Mucosa of descending colon (tissue), 3 donors: ENCODE results near the gene TBX15. TPM values are rescaled to one million over a fixed set of nuclear protein-coding genes. Genes with fewer than 3 reads are reported as not detected.

Experiments
- ATAC-seq: fragments of 200-7000 bp; cut with Tn5 transposase; one replicate; pipeline ENCODE4 v1.9.1; 2020; ENCODE audit warnings: mild to moderate bottlenecking, moderate library complexity
- DNase-seq, 3 donors: peaks; one replicate each; pipeline ENCODE4 v3.0.0-alpha.2; 2020
- H3K36me3 ChIP-seq: fragments of 200-600 bp; one replicate; pipeline ENCODE4 v1.8.0; 2021; ENCODE audit warnings: low read depth, mild to moderate bottlenecking
- H3K4me1 ChIP-seq: fragments of 200-600 bp; one replicate; pipeline ENCODE4 v1.8.0; 2021; ENCODE audit warnings: low read depth, mild to moderate bottlenecking
- H3K4me3 ChIP-seq: fragments of 200-600 bp; one replicate; pipeline ENCODE4 v1.8.0; 2021; ENCODE audit warnings: mild to moderate bottlenecking
- H3K9me3 ChIP-seq: fragments of 200-600 bp; one replicate; pipeline ENCODE4 v1.8.0; 2021; ENCODE audit warnings: mild to moderate bottlenecking
- CTCF ChIP-seq: fragments of 200-600 bp; IDR thresholded peaks from one replicate; pipeline ENCODE4 v1.8.0; 2022; ENCODE audit warnings: antibody characterized with exemption, mild to moderate bottlenecking
- intact Hi-C, 2 donors: fragments of 100-400 bp; cut with DNase I in 1 of 2; cut with micrococcal nuclease in 1 of 2; formaldehyde crosslinking; loops; one replicate each; pipeline versions ENCODE4 v1.11.0 to v1.11.1; 2022; cut with DNase I, micrococcal nuclease
- total RNA-seq, 3 donors: library from RNA; stranded (reverse); fragmentation: NEBNext Ultra II Directional in 2 of 3; extraction: Animal tissue kit (Norgen Biotek cat#: 25700) in 2 of 3; gene quantifications; one replicate each; pipeline versions ENCODE4 v1.2.1 to v1.2.4, GENCODE V29; 2021 to 2023
- donor health status: DM: no; HTN: no; CAD: no; lungs with moderate emphysema.
- donor health status: DM: no; HTN: no; CAD: no.
- donor health status: DM: no; HTN: yes; CAD: no.

TBX15 gene
- total RNA-seq, 3 donors from 2014 or later, result not detected

GRCh38 chr1:119015547-119015946 lies 27.4 kb upstream of the TBX15 start:
- DNase-seq (no peak), ATAC-seq (peak; percentile 35)
- TF ChIP-seq CTCF, result no peak
- Histone ChIP-seq H3K9me3 (no peaks in the 10 kb centered on the region), H3K4me1 (no peaks in the 10 kb centered on the region), H3K36me3 (no peaks in the 10 kb centered on the region), H3K4me3 (no peak overlapping the region)
- intact Hi-C loops, result no loop called here

GRCh38 chr1:119012383-119012782 lies 24.2 kb upstream of the TBX15 start:
- Histone ChIP-seq H3K36me3 (no peaks in the 10 kb centered on the region), H3K4me1 (peaks cover 6% of the 10 kb centered on the region), H3K4me3 (no peak overlapping the region), H3K9me3 (no peaks in the 10 kb centered on the region)
- no peak for TF ChIP-seq CTCF
- DNase-seq, result no peak
- no peak for ATAC-seq
- intact Hi-C loops, result no loop called here

DNA sequence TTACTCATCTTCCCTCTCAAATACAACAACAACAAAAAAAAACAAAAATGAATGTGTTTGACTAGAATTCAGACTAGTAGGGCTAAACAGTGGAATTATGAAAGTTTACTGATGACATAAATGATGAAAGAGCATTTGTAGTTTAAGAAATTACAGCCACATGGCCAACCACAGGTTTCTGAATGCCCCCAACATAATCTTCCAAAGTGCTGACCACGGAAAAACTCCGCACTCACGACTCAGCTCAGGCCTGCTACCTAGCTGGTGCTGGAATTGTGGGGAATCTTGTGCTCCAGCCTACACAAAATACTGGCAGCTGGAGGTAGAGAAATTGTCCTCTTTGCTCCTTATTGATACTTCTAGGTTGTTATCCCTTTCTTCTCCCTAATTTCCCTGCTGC lies 23.6 kb upstream of the TBX15 start:
- no peak for ATAC-seq
- no peak for TF ChIP-seq CTCF
- intact Hi-C loops, result no loop called here
- Histone ChIP-seq H3K4me3 (no peak overlapping the region), H3K9me3 (no peaks in the 10 kb centered on the region), H3K4me1 (peaks cover 10% of the 10 kb centered on the region), H3K36me3 (no peaks in the 10 kb centered on the region)
- DNase-seq, result no peak

- ATAC-seq (no peak), DNase-seq (no peak)
- Histone ChIP-seq H3K9me3 (no peaks in the 10 kb centered on the region), H3K36me3 (no peaks in the 10 kb centered on the region), H3K4me3 (no peak overlapping the region), H3K4me1 (peaks cover 12% of the 10 kb centered on the region)
- intact Hi-C loops, result no loop called here
- no peak for TF ChIP-seq CTCF
Measured at GRCh38 chr1:119011116-119011515, 23.0 kb upstream of the TBX15 start.

DNA sequence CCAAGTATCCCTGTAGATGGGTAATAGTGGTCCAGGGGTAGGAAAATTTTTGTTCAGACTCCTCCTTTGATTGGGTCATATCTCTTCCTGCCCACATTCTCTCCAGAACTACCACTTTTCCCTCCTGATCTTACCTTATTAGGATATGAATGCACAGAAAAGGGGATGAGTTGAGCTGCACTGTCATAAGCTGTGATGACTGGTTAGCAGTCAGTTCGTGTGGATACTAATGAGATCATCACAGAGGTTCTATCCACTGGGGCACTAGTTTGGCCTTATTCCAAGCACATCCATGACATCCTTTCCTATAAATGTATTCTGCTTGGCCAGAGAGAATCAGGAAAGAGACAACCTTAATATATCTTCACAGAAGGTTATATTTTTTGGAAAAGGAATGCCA lies 22.1 kb upstream of the TBX15 start:
- H3K36me3 ChIP-seq, result no peaks in the 10 kb centered on the region
- no peak for ATAC-seq
- no peak overlapping the region for H3K4me3 ChIP-seq
- no peaks in the 10 kb centered on the region for H3K9me3 ChIP-seq
- H3K4me1 ChIP-seq, result peaks cover 12% of the 10 kb centered on the region
- TF ChIP-seq CTCF, result no peak
- intact Hi-C loops, result no loop called here
- no peak for DNase-seq

- intact Hi-C loops, result no loop called here
- Histone ChIP-seq H3K4me3 (no peak overlapping the region), H3K36me3 (no peaks in the 10 kb centered on the region), H3K4me1 (peaks cover 12% of the 10 kb centered on the region), H3K9me3 (no peaks in the 10 kb centered on the region)
- TF ChIP-seq CTCF, result no peak
- ATAC-seq (no peak), DNase-seq (no peak)
Measured at GRCh38 chr1:119009312-119009655, 21.1 kb upstream of the TBX15 start.
